GM12873 (cell line): ENCODE data around the gene KRR1.

Experiments
- CTCF ChIP-seq: IDR thresholded peaks from 2 replicates; pipeline ENCODE4 v1.5.1; 2012; ENCODE audit warnings: low read depth, mild to moderate bottlenecking, moderate library complexity, low read length, control low read depth; ENCODE audit not compliant: insufficient read depth; ENCODE audit errors: missing control alignments

Gene KRR1

GRCh38 chr12:75511116-75512048 lies at the start of gene KRR1:
TSS of gene KRR1 (minus strand) at chr12:75511609. CDS start at chr12:75511597, 12 bp downstream.
- no peak for TF ChIP-seq CTCF

GRCh38 chr12:75560167-75560566 lies 48.8 kb upstream of the KRR1 start:
- peak; percentile 34 for TF ChIP-seq CTCF

- TF ChIP-seq CTCF, result no peak
Observed at GRCh38 chr12:75558287-75558686, 46.9 kb upstream of the KRR1 start.

- TF ChIP-seq CTCF, result no peak
Observed at GRCh38 chr12:75556311-75556899, 45.0 kb upstream of the KRR1 start.

GRCh38 chr12:75554556-75554880 lies 43.1 kb upstream of the KRR1 start:
- no peak for TF ChIP-seq CTCF

- TF ChIP-seq CTCF, result no peak
Observed at GRCh38 chr12:75553836-75554555, 42.6 kb upstream of the KRR1 start.

- TF ChIP-seq CTCF, result no peak
Observed at GRCh38 chr12:75553398-75553797, 42.0 kb upstream of the KRR1 start.
